ENCODE data around the gene ADGRL3.

Gene ADGRL3

GRCh38 chr4:61292322-61292721 lies 92.2 kb downstream of the ADGRL3 start:
- DNase-seq, result no peak

- DNase-seq, result no peak
Observed at GRCh38 chr4:61293707-61294400, 93.7 kb downstream of the ADGRL3 start.

GRCh38 chr4:61294936-61295335 lies 94.8 kb downstream of the ADGRL3 start:
- no peak for DNase-seq

GRCh38 chr4:61296144-61296543 lies 96.0 kb downstream of the ADGRL3 start:
- DNase-seq, result no peak

- no peak for DNase-seq
Observed at GRCh38 chr4:61298178-61298740, 98.1 kb downstream of the ADGRL3 start.

GRCh38 chr4:61299316-61299715 lies 99.2 kb downstream of the ADGRL3 start:
- no peak for DNase-seq

GRCh38 chr4:61300266-61300844 lies 100.2 kb downstream of the ADGRL3 start:
- no peak for DNase-seq

GRCh38 chr4:61301271-61301670 lies 101.1 kb downstream of the ADGRL3 start:
- DNase-seq, result no peak

- no peak for DNase-seq
Observed at GRCh38 chr4:61308033-61308432, 107.9 kb downstream of the ADGRL3 start.

- no peak for DNase-seq
Observed at GRCh38 chr4:61309616-61310015, 109.5 kb downstream of the ADGRL3 start.

GRCh38 chr4:61312526-61312925 lies 112.4 kb downstream of the ADGRL3 start:
- DNase-seq, result no peak

- no peak for DNase-seq
Observed at GRCh38 chr4:61318431-61318830, 118.3 kb downstream of the ADGRL3 start.

GRCh38 chr4:61319156-61319555 lies 119.0 kb downstream of the ADGRL3 start:
- no peak for DNase-seq

GRCh38 chr4:61320154-61320553 lies 120.0 kb downstream of the ADGRL3 start:
- no peak for DNase-seq

- no peak for DNase-seq
Observed at GRCh38 chr4:61320631-61321030, 120.5 kb downstream of the ADGRL3 start.

GRCh38 chr4:61332693-61333092 lies 132.6 kb downstream of the ADGRL3 start:
- DNase-seq, result no peak

- DNase-seq, result no peak
Observed at GRCh38 chr4:61333490-61333889, 133.4 kb downstream of the ADGRL3 start.

GRCh38 chr4:61335241-61335763 lies 135.2 kb downstream of the ADGRL3 start:
- DNase-seq, result no peak

GRCh38 chr4:61336488-61336887 lies 136.4 kb downstream of the ADGRL3 start:
- no peak for DNase-seq

GRCh38 chr4:61336916-61337315 lies 136.8 kb downstream of the ADGRL3 start:
- no peak for DNase-seq

- no peak for DNase-seq
Observed at GRCh38 chr4:61342061-61342460, 141.9 kb downstream of the ADGRL3 start.

- no peak for DNase-seq
Observed at GRCh38 chr4:61350932-61351331, 150.8 kb downstream of the ADGRL3 start.

GRCh38 chr4:61356696-61357095 lies 156.6 kb downstream of the ADGRL3 start:
- no peak for DNase-seq

- no peak for DNase-seq
Observed at GRCh38 chr4:61359301-61359700, 159.2 kb downstream of the ADGRL3 start.
